ENCODE results near the gene DFFB. TPM values are rescaled to one million over a fixed set of nuclear protein-coding genes. Genes with fewer than 3 reads are reported as not detected.

DFFB gene
- total RNA-seq, 4 donors from 2014 or later = 7.4 to 18.3 (median 15.7) TPM; not detected in 1

- WGBS, 2 donors (ENCODE audit: low coverage in 1 of 2) = 92% methylated on average over 17 of the region's 17 CpGs; no CpG with 5 or more reads in 1 of the 2 donors
- no peaks in the 10 kb centered on the region for H3K4me1 ChIP-seq
- no peaks in the 10 kb centered on the region for H3K27me3 ChIP-seq
- H3K27ac ChIP-seq = no peak overlapping the region
- no peak for DNase-seq
- peaks cover 0 to 38% (median 16%) of the 10 kb centered on the region in 4 donors for H3K36me3 ChIP-seq
- no peak for TF ChIP-seq POLR2AphosphoS5 (IDR thresholded peaks at IDR 0.05)
- TF ChIP-seq CTCF (IDR thresholded peaks at IDR 0.05) = no peak
- no peak for TF ChIP-seq POLR2A (IDR thresholded peaks at IDR 0.05)
- no peak for TF ChIP-seq EP300 (IDR thresholded peaks at IDR 0.05; ENCODE audit: low read depth)
- H3K9me3 ChIP-seq = no peaks in the 10 kb centered on the region
- H3K4me3 ChIP-seq = no peak overlapping the region
- in situ Hi-C loops (cut with MboI; ENCODE audit: low pct_ligation_motif_present in 1 of 4, low pct_unique_long_range_greater_than_20kb in 1 of 4, low sequenced_read_pairs in 3 of 4) (no loop called here), intact Hi-C loops (cut with DNase I; ENCODE audit: low total_unique reads) (loop anchor here (5.0 kb wide), 1 partner anchor 1945 kb away; no protein-coding TSS in a partner anchor)
Measured at GRCh38 chr1:3817138-3817740, 40.0 kb upstream of the DFFB start.

GRCh38 chr1:3817821-3818597, 39.3 kb upstream of the DFFB start:
- H3K9me3 ChIP-seq = no peaks in the 10 kb centered on the region
- H3K36me3 ChIP-seq = peaks cover 0 to 38% (median 16%) of the 10 kb centered on the region in 4 donors
- no peak overlapping the region for H3K27ac ChIP-seq
- no peaks in the 10 kb centered on the region for H3K4me1 ChIP-seq
- intact Hi-C loops (cut with DNase I; ENCODE audit: low total_unique reads) (loop anchor here (5.0 kb wide), 1 partner anchor 1944 kb away; no protein-coding TSS in a partner anchor), in situ Hi-C loops (cut with MboI; ENCODE audit: low pct_ligation_motif_present in 1 of 4, low pct_unique_long_range_greater_than_20kb in 1 of 4, low sequenced_read_pairs in 3 of 4) (no loop called here)
- WGBS, 2 donors (ENCODE audit: low coverage in 1 of 2) = 89 to 92% methylated on average over 5 to 25 of the region's 28 CpGs
- no peaks in the 10 kb centered on the region for H3K27me3 ChIP-seq
- TF ChIP-seq POLR2AphosphoS5 (IDR thresholded peaks at IDR 0.05) (no peak), EP300 (IDR thresholded peaks at IDR 0.05; ENCODE audit: low read depth) (no peak), POLR2A (IDR thresholded peaks at IDR 0.05) (no peak), CTCF (IDR thresholded peaks at IDR 0.05) (no peak)
- no peak for DNase-seq
- no peak overlapping the region for H3K4me3 ChIP-seq

GRCh38 chr1:3819771-3820200, 37.5 kb upstream of the DFFB start:
- Histone ChIP-seq H3K36me3 (peaks cover 0 to 36% (median 13%) of the 10 kb centered on the region in 4 donors), H3K27ac (no peak overlapping the region), H3K9me3 (no peaks in the 10 kb centered on the region), H3K4me3 (no peak overlapping the region), H3K4me1 (no peaks in the 10 kb centered on the region), H3K27me3 (no peaks in the 10 kb centered on the region)
- in situ Hi-C loops (cut with MboI; ENCODE audit: low pct_ligation_motif_present in 1 of 4, low pct_unique_long_range_greater_than_20kb in 1 of 4, low sequenced_read_pairs in 3 of 4) = no loop called here
- TF ChIP-seq CTCF (IDR thresholded peaks at IDR 0.05) (no peak), POLR2AphosphoS5 (IDR thresholded peaks at IDR 0.05) (no peak), POLR2A (IDR thresholded peaks at IDR 0.05) (no peak), EP300 (IDR thresholded peaks at IDR 0.05; ENCODE audit: low read depth) (no peak)
- no peak for DNase-seq
- WGBS, 2 donors (ENCODE audit: low coverage in 1 of 2) = 53 to 73% methylated on average over 3 to 10 of the region's 10 CpGs
- intact Hi-C loops (cut with DNase I; ENCODE audit: low total_unique reads) = loop anchor here (5.0 kb wide), 1 partner anchor 1943 kb away; no protein-coding TSS in a partner anchor

- DNase-seq = no peak
- Histone ChIP-seq H3K27ac (no peak overlapping the region), H3K27me3 (no peaks in the 10 kb centered on the region), H3K4me1 (no peaks in the 10 kb centered on the region), H3K36me3 (peaks cover 0 to 33% (median 11%) of the 10 kb centered on the region in 4 donors), H3K9me3 (no peaks in the 10 kb centered on the region), H3K4me3 (no peak overlapping the region)
- 90 to 91% methylated on average over 8 of the region's 8 CpGs for WGBS, 2 donors (ENCODE audit: low coverage in 1 of 2)
- intact Hi-C loops (cut with DNase I; ENCODE audit: low total_unique reads) (no loop called here), in situ Hi-C loops (cut with MboI; ENCODE audit: low pct_ligation_motif_present in 1 of 4, low pct_unique_long_range_greater_than_20kb in 1 of 4, low sequenced_read_pairs in 3 of 4) (no loop called here)
- no peak for TF ChIP-seq POLR2AphosphoS5 (IDR thresholded peaks at IDR 0.05)
- no peak for TF ChIP-seq CTCF (IDR thresholded peaks at IDR 0.05)
- no peak for TF ChIP-seq POLR2A (IDR thresholded peaks at IDR 0.05)
- no peak for TF ChIP-seq EP300 (IDR thresholded peaks at IDR 0.05; ENCODE audit: low read depth)
Measured at GRCh38 chr1:3820316-3820715, 37.0 kb upstream of the DFFB start.
